H1 (cell line): Measurements from ENCODE around the gene B3GAT1. TPM values are rescaled to one million over a fixed set of nuclear protein-coding genes. Genes with fewer than 3 reads are reported as not detected.

Source experiments
- CTCF ChIA-PET: fragments of 300-600 bp; sonication (Branson Sonifier 250); formaldehyde crosslinking; loops from one replicate; lab custom pipeline; 2021; ENCODE audit not compliant: partially characterized antibody; lab: Charles Lee
- POLR2A ChIA-PET: fragments of 300-600 bp; sonication (Branson Sonifier 250); formaldehyde crosslinking; loops from one replicate; lab custom pipeline; 2021; ENCODE audit warnings: inconsistent platforms; ENCODE audit not compliant: partially characterized antibody; lab: Charles Lee
- DNase-seq, 2 experiments: peaks; one replicate each; pipeline versions ENCODE4 v3.0.0 to v3.0.0-alpha.2; 2010 to 2022; ENCODE audit warnings: low spot score in 2 of 2, low read depth in 1 of 2, mixed read lengths in 1 of 2
- FAIRE-seq: peaks from 2 replicates; lab custom pipeline; 2011; peaks lifted over from hg19 to GRCh38; lab: Jason Lieb, UNC
- H2AFZ ChIP-seq: 2 replicates; pipeline ENCODE4 v1.8.1; 2012; ENCODE audit warnings: low read length, inconsistent platforms
- H2AK5ac ChIP-seq: 2 replicates; pipeline ENCODE4 v1.6.1; 2013; ENCODE audit warnings: low read depth, low read length
- H2BK120ac ChIP-seq: replicated peaks from 2 replicates; pipeline ENCODE3; 2013; ENCODE audit warnings: low read depth, low read length, inconsistent platforms
- H2BK12ac ChIP-seq: 2 replicates; pipeline ENCODE4 v1.6.1; 2013; ENCODE audit warnings: low read depth, low read length
- H2BK15ac ChIP-seq: 2 replicates; pipeline ENCODE4 v1.6.1; 2013; ENCODE audit warnings: low read length
- H2BK20ac ChIP-seq: 2 replicates; pipeline ENCODE4 v1.6.1; 2013; ENCODE audit warnings: low read length
- H2BK5ac ChIP-seq: 2 replicates; pipeline ENCODE4 v1.6.1; 2013; ENCODE audit warnings: low read depth, low read length
- H3K14ac ChIP-seq: 2 replicates; pipeline ENCODE4 v1.6.1; 2013; ENCODE audit warnings: inconsistent platforms; ENCODE audit not compliant: insufficient read length
- H3K18ac ChIP-seq: 2 replicates; pipeline ENCODE4 v1.6.1; 2013; ENCODE audit warnings: low read length; ENCODE audit errors: extremely low read depth
- H3K23ac ChIP-seq: 2 replicates; pipeline ENCODE4 v1.6.1; 2013; ENCODE audit warnings: inconsistent platforms; ENCODE audit not compliant: insufficient read length
- H3K23me2 ChIP-seq: 2 replicates; pipeline ENCODE4 v1.6.1; 2013; ENCODE audit warnings: low read depth, low read length
- H3K27ac ChIP-seq: 2 replicates; pipeline ENCODE4 v1.6.1; 2011; ENCODE audit warnings: low read depth, low read length, inconsistent platforms
- H3K27me3 ChIP-seq, 4 experiments: replicated peaks in 1 of 4; 1 replicate in 1 of 4; 2 replicates in 3 of 4; pipeline versions ENCODE4 v1.6.1 to v1.8.1; 2011 to 2013; ENCODE audit warnings: low read length in 3 of 4, mild to moderate bottlenecking in 3 of 4, inconsistent platforms in 2 of 4, mixed read lengths in 2 of 4, moderate library complexity in 1 of 4; ENCODE audit not compliant: control insufficient read depth in 3 of 4, insufficient read depth in 3 of 4; ENCODE audit errors: extremely low read depth in 1 of 4
- H3K36me3 ChIP-seq, 4 experiments: 2 replicates each; pipeline versions ENCODE4 v1.6.1 to v1.8.1; 2011 to 2013; ENCODE audit warnings: mild to moderate bottlenecking in 4 of 4, low read length in 3 of 4, moderate library complexity in 2 of 4, control low read depth in 1 of 4, inconsistent platforms in 1 of 4; ENCODE audit not compliant: insufficient read depth in 4 of 4, control insufficient read depth in 2 of 4
- H3K4ac ChIP-seq: replicated peaks from 2 replicates; pipeline ENCODE3; 2013; ENCODE audit warnings: low read length, low read depth, mixed read lengths, inconsistent platforms; ENCODE audit not compliant: insufficient read length
- H3K4me1 ChIP-seq, 4 experiments: replicated peaks in 1 of 4; 1 replicate in 1 of 4; 2 replicates in 3 of 4; pipeline versions ENCODE4 v1.6.1 to v1.8.1; 2011 to 2013; ENCODE audit warnings: low read length in 3 of 4, inconsistent platforms in 2 of 4, mixed read lengths in 1 of 4; ENCODE audit not compliant: insufficient read depth in 4 of 4, control insufficient read depth in 3 of 4
- H3K4me2 ChIP-seq, 2 experiments: 2 replicates each; pipeline versions ENCODE4 v1.6.1 to v1.8.1; 2011 to 2013; ENCODE audit warnings: low read depth in 2 of 2, low read length in 2 of 2, control low read depth in 1 of 2, inconsistent platforms in 1 of 2, mild to moderate bottlenecking in 1 of 2; ENCODE audit not compliant: insufficient read depth in 1 of 2
- H3K4me3 ChIP-seq, 4 experiments: fragments of 200-600, 300-600 bp in 1 of 4; sonication (generic), shearing (Covaris generic), sonication (Bioruptor Twin) in 1 of 4; 2 replicates each; pipeline versions ENCODE4 v1.5.1 to v1.8.1; 2011 to 2016; ENCODE audit warnings: low read length in 4 of 4, low read depth in 3 of 4, control low read depth in 2 of 4, inconsistent platforms in 2 of 4, mild to moderate bottlenecking in 2 of 4, mixed read lengths in 1 of 4, moderate library complexity in 1 of 4; ENCODE audit not compliant: insufficient read depth in 2 of 4; ENCODE audit errors: extremely low read depth in 1 of 4
- H3K56ac ChIP-seq: replicated peaks from 2 replicates; pipeline ENCODE3; 2013; ENCODE audit warnings: low read depth, mild to moderate bottlenecking, mixed read lengths, low read length, inconsistent platforms; ENCODE audit not compliant: insufficient read length
- H3K79me1 ChIP-seq: 2 replicates; pipeline ENCODE4 v1.6.1; 2013; ENCODE audit warnings: low read depth, low read length, control low read depth
- H3K79me2 ChIP-seq, 2 experiments: 2 replicates each; pipeline versions ENCODE4 v1.6.1 to v1.8.1; 2012 to 2013; ENCODE audit warnings: low read length in 2 of 2, mild to moderate bottlenecking in 2 of 2, inconsistent platforms in 1 of 2; ENCODE audit not compliant: insufficient read depth in 2 of 2, control insufficient read depth in 1 of 2
- H3K9ac ChIP-seq, 4 experiments: replicated peaks in 1 of 4; 1 replicate in 1 of 4; 2 replicates in 3 of 4; pipeline versions ENCODE4 v1.6.1 to v1.8.1; 2011 to 2013; ENCODE audit warnings: low read depth in 3 of 4, low read length in 3 of 4, control low read depth in 2 of 4, mild to moderate bottlenecking in 2 of 4, moderate library complexity in 2 of 4, inconsistent platforms in 1 of 4; ENCODE audit errors: extremely low read depth in 1 of 4
- H3K9me3 ChIP-seq, 2 experiments: 2 replicates each; pipeline versions ENCODE4 v1.6.1 to v1.8.1; 2012 to 2013; ENCODE audit warnings: mild to moderate bottlenecking in 2 of 2, moderate library complexity in 2 of 2, control low read depth in 1 of 2, inconsistent platforms in 1 of 2, low read depth in 1 of 2, low read length in 1 of 2, mixed read lengths in 1 of 2; ENCODE audit not compliant: insufficient read depth in 2 of 2
- H4K20me1 ChIP-seq, 2 experiments: replicated peaks in 1 of 2; 2 replicates each; pipeline versions ENCODE3 to v1.8.1; 2011 to 2013; ENCODE audit warnings: inconsistent platforms in 2 of 2, low read length in 2 of 2, mild to moderate bottlenecking in 1 of 2; ENCODE audit not compliant: insufficient read depth in 2 of 2, control insufficient read depth in 1 of 2
- H4K5ac ChIP-seq: 2 replicates; pipeline ENCODE4 v1.6.1; 2013; ENCODE audit warnings: low read length, low read depth, mixed read lengths, inconsistent platforms; ENCODE audit not compliant: insufficient read length
- H4K8ac ChIP-seq: 2 replicates; pipeline ENCODE4 v1.8.0; 2013; ENCODE audit warnings: mild to moderate bottlenecking, moderate library complexity, low read length, inconsistent platforms; ENCODE audit not compliant: insufficient read depth; ENCODE audit errors: extremely low read depth
- H4K91ac ChIP-seq: replicated peaks from 2 replicates; pipeline ENCODE3; 2013; ENCODE audit warnings: low read length, mixed read lengths, inconsistent platforms; ENCODE audit not compliant: insufficient read length
- ASH2L ChIP-seq: fragments of 200-600, 300-600 bp; sonication (generic); IDR thresholded peaks from one replicate; pipeline ENCODE4 v1.7.1; 2017; ENCODE audit warnings: low read length
- CHD2 ChIP-seq: IDR thresholded peaks from 2 replicates; pipeline ENCODE4 v1.6.1; 2012; ENCODE audit warnings: low read length, improper control_type of control experiment
- NANOG ChIP-seq: IDR thresholded peaks from 2 replicates; pipeline ENCODE4 v1.6.1; 2011; ENCODE audit warnings: low read length, low read depth, mild to moderate bottlenecking, inconsistent platforms; ENCODE audit not compliant: insufficient read depth, poor library complexity, severe bottlenecking
- WGBS, 2 experiments: shearing (Covaris generic) in 1 of 2; methylation state at CpG; one replicate each; pipeline versions ENCODE4 v1.1.6 to v1.1.7; 2013 to 2015; ENCODE audit warnings: low lambda C conversion rate in 2 of 2, mixed read lengths in 2 of 2, inconsistent platforms in 1 of 2, low coverage in 1 of 2, missing lambda C conversion rate in 1 of 2; ENCODE audit not compliant: insufficient replicate concordance in 2 of 2, insufficient coverage in 1 of 2, insufficient read length in 1 of 2; ENCODE audit errors: extremely low coverage in 1 of 2, missing lambda C conversion rate in 1 of 2; 5-methylcytosine and 5-hydroxymethylcytosine counted together
- polyA plus RNA-seq, 7 experiments: library from polyadenylated mRNA; depleted of rRNA in 3 of 7; stranded (reverse) in 5 of 7; unstranded in 2 of 7; fragments of >200 nt in 5 of 7; fragments of 200-250 nt in 2 of 7; gene quantifications; 1 replicate in 5 of 7; 2 replicates in 1 of 7; 4 replicates in 1 of 7; pipeline versions ENCODE4 v1.2.1 to v1.2.3, GENCODE V29; 2011 to 2013; ENCODE audit warnings: missing spikeins in 2 of 7, mixed read lengths in 2 of 7
- total RNA-seq: library from RNA; stranded (reverse); fragmentation: NEBNext Ultra II Directional; extraction: Animal tissue kit (Norgen Biotek cat#: 25700); gene quantifications from 2 replicates; pipeline ENCODE4 v1.2.1, GENCODE V29; 2021

The B3GAT1 gene
- total and polyA plus RNA-seq, 2 of the 8 experiments (the other 6 are each of a cell fraction or from before 2014, with no cell fraction given), result 19.7 to 32.4 TPM

- DNase-seq (no peak), FAIRE-seq (no peak)
- H3K23ac ChIP-seq, result no peak overlapping the region
- no peak overlapping the region for H3K56ac ChIP-seq
- peak overlapping the region; percentile 53; the same call in 1 of the 2 replicates for H2AK5ac ChIP-seq
- no peaks in the 10 kb centered on the region for H3K23me2 ChIP-seq
- no peak overlapping the region for H4K8ac ChIP-seq
- H2BK20ac ChIP-seq, result no peak overlapping the region
- H3K4me3 ChIP-seq, result no peak overlapping the region
- H3K27ac ChIP-seq, result no peak overlapping the region
- ChIA-PET POLR2A (no interaction called here), CTCF (interaction anchor here (0.9 kb wide), 1 partner anchor 26 kb away, joined by 3 read pairs; no protein-coding TSS in a partner anchor)
- no peak for TF ChIP-seq NANOG
- TF ChIP-seq ASH2L, result no peak
- no peak for TF ChIP-seq CHD2
- H3K4me2 ChIP-seq, result no peak overlapping the region
- peaks cover 0 to 4% (median 0%) of the 10 kb centered on the region in 4 experiments; a peak in 1 of 8 replicates for H3K36me3 ChIP-seq
- no peak overlapping the region for H3K9ac ChIP-seq
- H3K79me2 ChIP-seq, result peaks cover 0 to 62% of the 10 kb centered on the region in 2 experiments; a peak in 1 of 4 replicates
- no peaks in the 10 kb centered on the region for H3K9me3 ChIP-seq
- no peak overlapping the region for H2BK15ac ChIP-seq
- no peak overlapping the region for H2AFZ ChIP-seq
- peaks cover 16% of the 10 kb centered on the region for H3K79me1 ChIP-seq
- no peak overlapping the region for H4K91ac ChIP-seq
- H2BK120ac ChIP-seq, result no peak overlapping the region
- WGBS, 2 experiments, result 90% methylated on average over 12 of the region's 12 CpGs; no CpG with 5 or more reads in 1 of the 2 experiments
- H3K4me1 ChIP-seq, result peaks cover 0 to 11% (median 5%) of the 10 kb centered on the region in 4 experiments; a peak in 3 of 7 replicates
- H3K27me3 ChIP-seq, result no peaks in the 10 kb centered on the region
- H2BK5ac ChIP-seq, result no peak overlapping the region
- no peak overlapping the region; the same call in 1 of the 2 replicates for H3K18ac ChIP-seq
- no peak overlapping the region for H2BK12ac ChIP-seq
- H3K4ac ChIP-seq, result no peak overlapping the region
- H3K14ac ChIP-seq, result no peak overlapping the region
- H4K20me1 ChIP-seq, result peaks cover 8 to 33% of the 10 kb centered on the region in 2 experiments
- H4K5ac ChIP-seq, result no peak overlapping the region
Measured at GRCh38 chr11:134402910-134403309, 9.1 kb downstream of the B3GAT1 start.
